ENCODE results near the gene INTS12.

GRCh38 chr4:105686571-105686970, 21.9 kb downstream of the INTS12 start:
- TF ChIP-seq CTCF (optimal IDR thresholded peaks at IDR 0.05 in 1 of 3, IDR thresholded peaks at IDR 0.05 in 1 of 3, conservative IDR thresholded peaks at IDR 0.05 in 1 of 3; ENCODE audit: extremely low read depth in 1 of 3, insufficient read depth in 2 of 3, low read length in 3 of 3) (no peak), EZH2 (IDR thresholded peaks at IDR 0.05; ENCODE audit: low read length) (no peak)

Data from keratinocyte (primary cell).